Fibroblast of skin of back (primary cell): ENCODE data around the gene VAV1.
"Not testable (repeated sequence)": the region's sequence is repeated elsewhere in the genome, so short reads cannot be mapped to it uniquely, and the experiment has no call there.

Experiments
- DNase-seq: peaks from one replicate; pipeline ENCODE4 v3.0.0-alpha.2; 2013

VAV1 gene

DNA sequence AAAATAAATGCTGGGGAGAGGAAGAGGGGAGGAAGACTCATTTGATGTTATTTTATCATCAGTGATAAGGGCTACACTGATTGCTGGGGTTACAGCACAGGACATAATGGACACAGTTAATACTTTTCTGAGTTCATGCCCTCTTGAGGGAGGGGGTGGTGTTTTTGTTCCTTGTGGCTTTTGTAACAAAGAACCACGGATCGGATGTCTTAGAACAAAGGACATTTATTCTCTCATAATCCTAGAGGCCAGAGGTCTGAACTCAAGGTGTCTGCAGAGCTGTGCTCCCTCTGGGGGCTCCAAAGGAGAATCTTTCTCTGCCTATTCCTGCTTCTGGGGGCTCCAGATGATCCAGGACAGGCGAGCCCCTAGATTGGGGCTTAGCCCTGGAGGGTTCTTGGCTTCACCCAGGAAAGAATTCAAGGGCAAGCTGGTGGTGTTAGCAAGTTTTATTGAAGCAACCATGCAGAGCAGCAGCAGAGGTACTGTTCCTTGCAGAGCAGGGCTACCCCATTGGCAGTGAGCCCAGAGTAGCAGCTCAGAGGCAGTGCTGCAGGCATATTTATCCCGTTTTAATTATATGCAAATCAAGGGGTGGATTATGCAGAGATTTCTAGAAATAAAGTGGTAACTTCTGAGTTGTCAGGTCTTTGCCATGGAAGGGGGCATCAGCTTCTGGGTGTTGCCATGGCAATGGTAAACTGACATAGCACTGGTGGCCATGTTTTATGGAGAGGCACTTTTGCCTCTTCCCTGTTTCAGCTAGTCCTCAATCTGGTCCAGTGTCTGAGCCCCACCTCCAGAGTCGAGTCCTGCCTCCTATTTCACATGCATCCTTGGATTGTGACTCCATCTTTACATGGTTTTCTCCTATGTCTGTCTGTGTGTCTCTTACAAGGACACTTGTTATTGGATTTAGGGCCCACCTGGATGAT lies 18.0 kb downstream of the VAV1 start:
- DNase-seq: no peak

GRCh38 chr19:6791237-6791636 lies 18.7 kb downstream of the VAV1 start:
- no peak for DNase-seq

DNA sequence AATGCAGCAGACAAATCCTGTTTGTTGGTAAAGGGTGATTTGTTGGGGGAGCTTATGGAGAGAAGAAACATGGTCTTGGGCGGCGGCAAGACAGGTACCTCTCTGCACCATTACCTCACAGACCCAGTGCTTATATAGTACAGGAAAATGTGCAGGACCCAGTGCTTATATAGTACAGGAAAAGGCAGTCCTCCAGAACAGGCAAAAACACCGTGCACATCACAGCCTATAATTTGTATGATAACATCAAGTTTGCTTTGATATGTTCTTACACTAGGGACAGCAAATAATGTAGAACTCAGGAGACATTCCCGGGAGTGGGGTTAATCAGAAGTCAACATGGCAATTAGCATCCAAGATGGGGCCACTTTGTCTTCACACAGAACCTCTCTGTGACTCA lies 20.9 kb downstream of the VAV1 start:
- DNase-seq: no peak

- no peak for DNase-seq
Observed at GRCh38 chr19:6793973-6794372, 21.5 kb downstream of the VAV1 start.

DNA sequence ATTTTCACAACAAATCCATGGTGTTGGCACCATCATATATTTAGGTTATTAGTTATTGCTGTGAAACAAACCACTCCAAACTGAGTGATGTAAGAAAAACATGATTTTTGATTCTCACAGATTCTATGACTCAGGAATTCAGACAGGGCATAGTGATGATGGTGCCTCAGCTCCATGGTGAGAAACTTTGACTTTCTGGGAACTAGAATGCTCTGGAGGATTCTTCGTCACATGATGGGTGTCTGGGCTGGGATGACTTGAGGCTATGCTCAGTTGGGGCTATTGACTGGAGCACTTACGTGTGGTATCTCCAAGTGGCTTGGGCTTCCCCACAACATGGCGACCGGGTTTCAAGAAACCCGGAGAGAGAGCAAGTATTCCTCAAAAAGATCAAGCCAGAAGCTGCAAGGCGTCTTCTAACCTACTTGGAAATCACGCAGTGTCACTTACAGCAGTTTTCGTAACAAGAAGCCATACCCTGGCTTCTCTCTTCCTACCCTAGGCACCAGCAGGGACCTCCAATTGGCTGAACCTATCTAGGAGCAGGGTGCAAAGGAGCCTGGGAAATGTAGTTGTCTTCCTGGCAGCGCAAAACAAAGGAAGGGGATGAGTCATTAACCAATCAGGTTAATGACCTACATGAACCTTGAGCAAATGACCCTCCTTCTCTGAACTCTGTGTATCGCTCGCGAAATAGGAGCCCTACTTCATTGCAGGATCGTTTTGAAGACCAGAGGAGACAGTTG lies 22.4 kb downstream of the VAV1 start:
- no peak for DNase-seq

DNA sequence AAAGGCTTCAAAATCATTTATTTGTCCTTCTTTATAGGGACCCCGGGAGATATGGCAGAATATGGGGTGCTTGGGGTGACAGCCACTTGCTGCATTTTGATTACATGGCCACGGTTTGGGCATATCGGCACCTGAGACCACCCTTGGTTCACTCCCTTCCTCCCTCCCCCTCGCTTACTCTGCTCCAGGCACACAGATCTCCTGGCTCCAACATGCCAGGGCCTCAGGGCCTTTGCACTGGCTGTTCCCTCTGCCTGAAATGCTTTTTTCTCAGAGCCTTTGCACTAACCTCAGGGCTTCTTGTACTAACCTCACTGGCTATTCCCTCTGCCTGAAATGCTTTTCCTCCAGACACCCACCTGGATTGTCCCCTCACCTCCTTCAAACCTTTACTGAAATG lies 23.8 kb downstream of the VAV1 start:
- no peak for DNase-seq

DNA sequence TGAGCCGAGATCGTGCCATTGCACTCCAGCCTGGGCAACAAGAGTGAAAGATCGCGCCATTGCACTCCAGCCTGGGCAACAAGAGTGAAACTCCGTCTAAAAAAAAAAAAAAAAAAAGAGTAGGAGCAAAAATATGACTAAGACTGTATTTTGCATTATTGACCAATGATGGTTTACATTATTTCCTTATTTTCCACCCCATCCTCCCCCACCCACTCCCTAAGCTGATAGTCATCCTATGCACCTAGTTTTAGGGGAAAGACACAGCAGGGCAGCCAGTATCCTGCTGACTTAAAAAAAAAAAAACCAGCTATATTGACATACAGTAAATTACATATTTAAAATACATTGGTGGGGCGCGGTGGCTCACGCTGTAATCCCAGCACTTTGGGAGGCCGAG lies 25.1 kb downstream of the VAV1 start:
- DNase-seq: no peak

- not testable (repeated sequence) for DNase-seq
Observed at GRCh38 chr19:6800160-6800790, 27.8 kb downstream of the VAV1 start.

GRCh38 chr19:6800991-6801484 lies 28.5 kb downstream of the VAV1 start:
- peak; percentile 67 for DNase-seq

GRCh38 chr19:6801485-6802086 lies 29.1 kb downstream of the VAV1 start:
- peak; percentile 27 for DNase-seq

GRCh38 chr19:6802336-6803035 lies 30.0 kb downstream of the VAV1 start:
- no peak for DNase-seq

- no peak for DNase-seq
Observed at GRCh38 chr19:6803036-6803404, 30.5 kb downstream of the VAV1 start.

DNA sequence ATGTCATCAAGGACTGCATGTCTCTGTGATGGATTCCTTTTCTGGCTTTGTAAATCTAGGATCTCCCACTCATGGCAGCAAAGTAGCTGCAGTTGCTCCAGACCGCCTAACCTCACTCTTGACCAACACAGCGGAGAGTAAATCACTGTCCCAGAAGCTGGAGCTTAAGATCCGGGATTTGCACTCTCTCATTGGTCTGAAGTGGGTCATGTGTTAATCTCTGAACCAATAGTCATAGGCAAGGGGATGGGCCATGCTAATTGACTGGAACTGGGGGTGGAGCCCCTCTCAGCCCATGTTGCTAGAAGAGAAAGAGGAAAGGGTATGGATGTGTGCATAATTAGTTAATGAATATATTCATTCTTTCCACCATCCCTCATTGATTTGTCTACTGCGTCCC lies 34.0 kb downstream of the VAV1 start:
- DNase-seq: no peak

GRCh38 chr19:6807291-6807690 lies 34.8 kb downstream of the VAV1 start:
- no peak for DNase-seq

GRCh38 chr19:6808494-6808893 lies 36.0 kb downstream of the VAV1 start:
- DNase-seq: no peak

DNA sequence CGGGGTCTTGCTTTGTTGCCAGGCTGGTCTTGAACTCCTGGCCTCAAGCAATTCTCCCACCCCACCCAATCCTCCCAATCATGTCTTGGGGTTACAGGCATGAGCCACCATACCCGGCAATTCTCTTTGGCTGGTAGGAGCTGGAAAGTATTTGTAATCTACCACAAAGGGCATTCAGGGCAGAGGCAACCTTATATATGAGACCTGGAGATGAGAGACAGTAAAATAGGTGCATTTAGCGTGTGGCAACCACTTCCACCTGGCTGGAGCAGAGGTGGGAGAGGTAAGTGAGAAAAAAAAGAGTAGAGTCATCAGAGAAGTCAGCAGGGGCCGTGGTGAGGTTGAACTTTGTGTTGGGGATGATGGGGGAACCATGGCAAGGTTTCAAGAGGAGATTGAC lies 36.8 kb downstream of the VAV1 start:
- DNase-seq: no peak

GRCh38 chr19:6811378-6811777 lies 38.9 kb downstream of the VAV1 start:
- no peak for DNase-seq

- peak; percentile 58 for DNase-seq
Observed at GRCh38 chr19:6811906-6812305, 39.4 kb downstream of the VAV1 start.

DNA sequence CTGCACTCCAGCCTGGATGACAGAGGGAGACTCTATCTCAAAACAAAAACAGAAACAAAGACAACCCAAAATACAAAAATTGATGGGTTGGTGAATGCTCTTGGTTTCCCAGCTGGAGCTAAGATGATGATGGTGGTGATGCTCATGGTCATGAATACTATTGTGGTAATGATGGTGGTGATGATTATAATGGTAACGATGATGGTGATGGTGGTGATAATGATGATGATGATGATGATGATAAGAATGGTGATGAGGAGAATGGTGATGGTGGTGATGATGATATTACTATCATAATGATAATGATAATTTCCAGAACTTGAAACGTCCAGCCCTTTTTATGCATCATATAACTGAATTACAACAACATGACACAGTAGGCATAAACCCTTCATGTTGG lies 40.1 kb downstream of the VAV1 start:
- no peak for DNase-seq

DNA sequence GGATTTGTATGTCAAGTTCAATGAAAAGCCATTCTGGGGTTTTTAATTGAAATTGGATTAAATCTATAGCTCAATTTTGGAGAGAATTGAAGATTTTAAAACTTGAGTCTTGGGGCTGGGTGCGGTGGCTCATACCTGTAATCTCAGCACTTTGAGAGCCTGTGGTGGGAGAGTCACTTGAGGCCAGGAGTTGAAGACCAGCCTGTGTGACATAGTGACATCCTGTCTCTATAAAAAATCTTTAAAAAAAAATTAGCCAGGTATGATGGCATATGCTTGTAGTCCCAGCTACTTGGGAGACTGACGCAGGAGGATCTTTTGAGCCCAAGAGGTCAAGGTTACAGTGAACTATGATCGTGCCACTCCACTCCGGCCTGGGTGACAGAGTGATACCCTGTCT lies 41.2 kb downstream of the VAV1 start:
- DNase-seq: no peak

DNA sequence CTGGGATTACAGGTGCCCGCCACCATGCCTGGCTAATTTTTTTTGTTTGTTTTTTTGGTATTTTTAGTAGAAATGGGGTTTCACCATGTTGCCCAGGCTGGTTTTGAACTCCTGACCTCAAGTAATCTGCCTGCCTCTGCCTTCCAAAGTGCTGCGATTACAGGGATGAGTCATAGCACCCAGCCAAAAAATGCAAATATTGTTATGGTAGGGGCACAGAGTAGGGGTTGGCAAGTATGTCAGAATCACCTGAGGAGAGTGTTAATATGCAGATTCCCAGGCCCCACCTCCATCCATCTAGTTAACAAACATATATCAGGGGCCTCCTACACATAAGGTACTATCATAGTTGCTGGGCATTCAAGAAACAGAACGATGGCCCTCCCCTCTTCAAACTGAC lies 44.7 kb downstream of the VAV1 start:
- no peak for DNase-seq

DNA sequence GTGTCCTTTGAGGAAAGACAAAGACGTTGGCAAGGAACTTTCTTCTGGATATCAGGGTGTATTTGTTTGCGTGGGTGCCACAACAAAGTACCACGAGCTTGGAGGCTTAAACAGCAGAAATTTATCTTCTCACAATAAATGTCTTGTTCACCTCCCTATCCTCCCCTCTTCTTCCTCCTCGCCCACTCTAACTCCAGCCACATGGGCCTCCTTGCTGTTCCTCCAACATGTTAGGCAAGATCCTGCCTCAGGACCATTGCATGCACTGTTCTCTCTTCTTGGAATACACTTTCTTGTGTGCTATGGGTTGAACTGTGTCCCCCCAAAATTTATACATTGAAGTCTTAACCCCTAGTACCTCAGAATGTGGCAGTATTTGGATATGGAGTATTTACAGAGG lies 45.7 kb downstream of the VAV1 start:
- DNase-seq: no peak
